GM12891 (cell line): Measurements from ENCODE around the gene ARHGAP12.

Experiments used
- PAX5 ChIP-seq: IDR thresholded peaks from 2 replicates; pipeline ENCODE4 v1.6.1; 2011; ENCODE audit warnings: low read length, moderate library complexity, mild to moderate bottlenecking; ENCODE audit not compliant: insufficient read depth, severe bottlenecking
- POLR2A ChIP-seq: IDR thresholded peaks from 2 replicates; pipeline ENCODE4 v1.6.1; 2011; ENCODE audit warnings: low read depth, low read length, control low read depth
- POLR2AphosphoS5 ChIP-seq: IDR thresholded peaks from 2 replicates; pipeline ENCODE4 v1.6.1; 2011; ENCODE audit warnings: low read depth, low read length, control low read depth
- POU2F2 ChIP-seq: IDR thresholded peaks from 2 replicates; pipeline ENCODE4 v1.6.1; 2011; ENCODE audit warnings: low read depth, mild to moderate bottlenecking, control low read depth, low read length, moderate library complexity
- SPI1 ChIP-seq: IDR thresholded peaks from 2 replicates; pipeline ENCODE4 v1.6.1; 2011; ENCODE audit warnings: low read depth, low read length, control low read depth
- TAF1 ChIP-seq: IDR thresholded peaks from 2 replicates; pipeline ENCODE4 v1.6.1; 2011; ENCODE audit warnings: low read depth, low read length, control low read depth

DNA sequence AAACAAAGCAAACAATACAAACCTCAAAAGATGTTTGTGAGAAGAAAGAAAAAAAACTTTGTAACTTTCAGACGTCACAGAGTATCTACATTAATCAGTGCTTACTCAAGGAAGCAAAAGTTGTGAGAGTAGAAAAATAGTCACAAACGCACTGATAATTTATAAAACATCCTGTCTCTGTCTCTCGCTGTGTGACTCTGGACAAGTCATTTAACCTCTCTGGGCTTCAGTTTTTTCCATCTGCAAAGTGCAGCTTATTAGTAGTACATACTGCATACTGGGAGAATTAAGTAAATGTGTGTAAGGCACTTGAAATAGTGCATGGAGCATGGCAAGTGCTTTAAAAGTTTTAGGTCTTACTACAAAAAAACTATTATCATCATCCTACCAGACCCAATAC lies 3.8 kb downstream of the ARHGAP12 start:
- TF ChIP-seq TAF1 (no peak), POLR2A (no peak), POLR2AphosphoS5 (no peak), SPI1 (no peak), POU2F2 (no peak), PAX5 (no peak)
